ENCODE results near the gene DBF4B. TPM values are rescaled to one million over a fixed set of nuclear protein-coding genes. Genes with fewer than 3 reads are reported as not detected.

Gene DBF4B
- total and polyA plus RNA-seq, 2 of the 13 experiments (the other 11 are each of a cell fraction or from before 2014, with no cell fraction given), result 11.7 to 13.2 TPM

DNA sequence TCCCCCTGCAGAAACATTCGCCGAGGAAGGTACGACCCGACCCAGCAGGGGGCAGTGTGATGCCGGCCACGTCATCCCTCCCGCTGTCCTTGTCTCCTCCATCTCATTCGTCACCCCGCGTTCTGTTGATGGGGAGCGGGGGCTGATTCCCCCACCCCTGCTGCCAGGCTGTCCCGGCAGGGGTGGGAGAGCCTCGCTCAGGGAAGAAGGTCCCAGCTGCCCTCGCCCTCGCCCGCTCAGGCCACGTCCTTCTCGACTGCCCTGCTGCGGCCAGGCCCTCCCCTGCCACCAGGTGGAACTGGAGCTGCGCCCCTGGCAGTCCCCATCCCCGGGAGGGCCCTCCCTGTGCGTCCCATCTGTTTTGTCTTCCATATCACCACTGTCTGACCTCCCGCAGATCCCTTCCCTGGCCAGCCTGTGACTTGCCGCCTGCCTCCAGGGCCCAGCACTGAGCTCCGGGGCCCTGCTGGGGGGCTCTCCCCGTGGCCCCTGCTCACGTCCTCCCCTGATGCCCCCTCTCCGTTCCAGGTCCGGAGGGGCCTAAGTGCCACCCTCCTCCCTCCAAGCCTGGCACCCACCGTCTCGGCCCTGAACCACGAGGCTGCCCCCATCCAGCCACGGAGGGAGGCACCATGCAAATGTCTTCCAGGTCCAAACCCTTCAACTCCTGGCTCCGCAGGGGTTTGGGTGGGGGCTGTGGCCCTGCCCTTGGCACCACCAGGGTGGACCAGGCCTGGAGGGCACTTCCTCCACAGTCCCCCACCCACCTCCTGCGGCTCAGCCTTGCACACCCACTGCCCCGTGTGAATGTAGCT is 71.0 kb downstream of the DBF4B start (continued):
- TF ChIP-seq ZNF850 (CRISPR knock-in tag; conservative IDR thresholded peaks at IDR 0.05), result no peak
- no peak for TF ChIP-seq ZNF564 (CRISPR knock-in tag; IDR thresholded peaks at IDR 0.05)
- TF ChIP-seq MTERF4 (CRISPR knock-in tag; IDR thresholded peaks at IDR 0.05), result no peak
- no peak for TF ChIP-seq MXD3 (CRISPR knock-in tag; IDR thresholded peaks at IDR 0.05)
- no peak for TF ChIP-seq ZNF207 (IDR thresholded peaks at IDR 0.05; ENCODE audit: borderline replicate concordance)
- TF ChIP-seq ZNF800 (CRISPR knock-in tag; IDR thresholded peaks at IDR 0.05), result no peak
- TF ChIP-seq ZNF589 (CRISPR knock-in tag; conservative IDR thresholded peaks at IDR 0.05), result no peak
- TF ChIP-seq RERE (CRISPR knock-in tag; IDR thresholded peaks at IDR 0.05; ENCODE audit: low read depth), result no peak
- TF ChIP-seq ZNF839 (CRISPR knock-in tag; IDR thresholded peaks at IDR 0.05; ENCODE audit: borderline replicate concordance), result peak; percentile 77; the same call in 1 of the 2 replicates
- no peak for TF ChIP-seq MTF1 (CRISPR knock-in tag; IDR thresholded peaks at IDR 0.05)
- TF ChIP-seq ZNF225 (CRISPR knock-in tag; IDR thresholded peaks at IDR 0.05), result no peak
- no peak for TF ChIP-seq ZNF781 (CRISPR knock-in tag; IDR thresholded peaks at IDR 0.05; ENCODE audit: borderline replicate concordance, not compliant biosample characterization)
- TF ChIP-seq NFE2L2 (IDR thresholded peaks at IDR 0.05; ENCODE audit: low read length), result no peak
- no peak for TF ChIP-seq RBAK (CRISPR knock-in tag; IDR thresholded peaks at IDR 0.05)
- 0 out of 2 replicates have a peak, but pooled peaks have one; percentile 91 for TF ChIP-seq CAMTA2 (CRISPR knock-in tag; IDR thresholded peaks at IDR 0.05; ENCODE audit: borderline replicate concordance)
- TF ChIP-seq, protein P1, sequence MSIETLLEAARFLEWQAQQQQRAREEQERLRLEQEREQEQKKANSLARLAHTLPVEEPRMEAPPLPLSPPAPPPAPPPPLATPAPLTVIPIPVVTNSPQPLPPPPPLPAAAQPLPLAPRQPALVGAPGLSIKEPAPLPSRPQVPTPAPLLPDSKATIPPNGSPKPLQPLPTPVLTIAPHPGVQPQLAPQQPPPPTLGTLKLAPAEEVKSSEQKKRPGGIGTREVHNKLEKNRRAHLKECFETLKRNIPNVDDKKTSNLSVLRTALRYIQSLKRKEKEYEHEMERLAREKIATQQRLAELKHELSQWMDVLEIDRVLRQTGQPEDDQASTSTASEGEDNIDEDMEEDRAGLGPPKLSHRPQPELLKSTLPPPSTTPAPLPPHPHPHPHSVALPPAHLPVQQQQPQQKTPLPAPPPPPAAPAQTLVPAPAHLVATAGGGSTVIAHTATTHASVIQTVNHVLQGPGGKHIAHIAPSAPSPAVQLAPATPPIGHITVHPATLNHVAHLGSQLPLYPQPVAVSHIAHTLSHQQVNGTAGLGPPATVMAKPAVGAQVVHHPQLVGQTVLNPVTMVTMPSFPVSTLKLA (IDR thresholded peaks at IDR 0.05), result no peak
- 0 out of 2 replicates have a peak, but pooled peaks have one; percentile 32 for TF ChIP-seq PPARG (CRISPR knock-in tag; conservative IDR thresholded peaks at IDR 0.05)
- no peak for TF ChIP-seq ZNF12 (CRISPR knock-in tag; IDR thresholded peaks at IDR 0.05)
- TF ChIP-seq FOSL2 (CRISPR knock-in tag; IDR thresholded peaks at IDR 0.05), result peak; percentile 90
- TF ChIP-seq NBN (conservative IDR thresholded peaks at IDR 0.05), result no peak

Data from HepG2 (cell line).